ENCODE results near the gene SPATA13. TPM values are rescaled to one million over a fixed set of nuclear protein-coding genes. Genes with fewer than 3 reads are reported as not detected.
"Not testable (repeated sequence)": the region's sequence is repeated elsewhere in the genome, so short reads cannot be mapped to it uniquely, and the experiment has no call there.

Gene SPATA13
- total RNA-seq, 1 experiment from 2014 or later: 21.4 TPM

DNA sequence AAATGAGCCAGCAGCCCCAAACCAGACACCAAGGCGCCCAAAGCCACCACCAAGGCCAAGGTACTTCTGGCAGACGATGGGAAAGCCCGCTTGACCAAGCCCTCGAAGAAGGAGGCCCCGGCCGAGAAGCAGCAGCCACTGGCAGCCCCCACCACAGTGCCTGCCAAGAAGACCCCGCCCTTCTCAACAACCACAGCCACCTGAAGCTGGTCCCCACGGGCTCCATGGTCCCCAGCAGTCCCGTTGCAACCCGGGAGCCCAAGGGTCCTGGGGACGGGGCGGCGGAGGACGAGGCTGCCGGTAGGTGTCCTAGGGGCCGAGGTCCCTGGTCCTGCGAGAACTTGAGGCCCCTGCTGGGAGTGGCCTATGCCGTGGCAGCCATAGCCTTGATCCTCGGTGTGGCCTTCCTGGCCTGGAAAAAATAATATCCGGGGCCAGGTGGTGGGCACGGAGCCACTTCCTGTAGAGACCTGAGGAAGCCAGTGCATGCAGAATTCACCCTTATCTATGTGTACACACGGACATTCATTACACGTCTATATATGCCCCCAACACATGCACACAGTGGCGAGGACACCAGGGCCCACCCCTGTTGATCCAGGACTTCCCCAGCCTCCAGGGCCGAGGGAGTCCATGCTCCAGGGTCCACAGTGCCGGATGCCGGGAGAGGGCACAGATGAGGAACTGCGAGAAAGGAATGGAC, 162.7 kb downstream of the SPATA13 start:
- Histone ChIP-seq H3K4me1 (ENCODE audit: control insufficient read depth in 1 of 2, insufficient read depth in 2 of 2, low read length in 2 of 2) (no peaks in the 10 kb centered on the region), H3K4me2 (ENCODE audit: low read length) (no peak overlapping the region), H3K79me2 (ENCODE audit: insufficient read depth, low read length) (no peaks in the 10 kb centered on the region), H3K4me3 (replicated peaks in 1 of 2; ENCODE audit: low read depth in 1 of 2, low read length in 2 of 2) (no peak overlapping the region), H3K9me2 (ENCODE audit: insufficient read depth) (no peaks in the 10 kb centered on the region), H4K20me1 (ENCODE audit: insufficient read depth) (no peaks in the 10 kb centered on the region), H2AFZ (ENCODE audit: low read depth, low read length, poor library complexity, severe bottlenecking) (no peak overlapping the region), H3K9ac (ENCODE audit: low read length) (no peak overlapping the region), H3K36me3 (ENCODE audit: control insufficient read depth in 1 of 2, insufficient read depth in 2 of 2, low read length in 2 of 2) (no peaks in the 10 kb centered on the region), H3K9me3 (ENCODE audit: control insufficient read depth in 1 of 2, insufficient read depth in 1 of 2, low read depth in 1 of 2, low read length in 2 of 2) (no peaks in the 10 kb centered on the region), H3K27me3 (ENCODE audit: insufficient read depth, low read length) (no peaks in the 10 kb centered on the region), H3K27ac (ENCODE audit: low read depth, low read length) (no peak overlapping the region)
- POLR2A ChIA-PET: no interaction called here
- no peak for DNase-seq (ENCODE audit: low read depth, low spot score)
- RAD21 ChIA-PET (ENCODE audit: low non-redundant PET in 1 of 2, low total read pairs in 2 of 2, uncharacterized antibody in 2 of 2, unreplicated experiment in 2 of 2): no interaction called here
- no peak for ATAC-seq
- intact Hi-C loops (cut with micrococcal nuclease): loop anchor here (5.0 kb wide), 1 partner anchor 234 kb away; no protein-coding TSS in a partner anchor
- CTCF ChIA-PET: interaction anchor here (0.8 to 2.0 kb wide), 3 partner anchors 10 to 232 kb away, joined by 3 to 13 read pairs (median 3); no protein-coding TSS in a partner anchor
- no peak for TF ChIP-seq ELF1 (IDR thresholded peaks at IDR 0.05; ENCODE audit: borderline replicate concordance, low read depth)
- TF ChIP-seq, protein P1, sequence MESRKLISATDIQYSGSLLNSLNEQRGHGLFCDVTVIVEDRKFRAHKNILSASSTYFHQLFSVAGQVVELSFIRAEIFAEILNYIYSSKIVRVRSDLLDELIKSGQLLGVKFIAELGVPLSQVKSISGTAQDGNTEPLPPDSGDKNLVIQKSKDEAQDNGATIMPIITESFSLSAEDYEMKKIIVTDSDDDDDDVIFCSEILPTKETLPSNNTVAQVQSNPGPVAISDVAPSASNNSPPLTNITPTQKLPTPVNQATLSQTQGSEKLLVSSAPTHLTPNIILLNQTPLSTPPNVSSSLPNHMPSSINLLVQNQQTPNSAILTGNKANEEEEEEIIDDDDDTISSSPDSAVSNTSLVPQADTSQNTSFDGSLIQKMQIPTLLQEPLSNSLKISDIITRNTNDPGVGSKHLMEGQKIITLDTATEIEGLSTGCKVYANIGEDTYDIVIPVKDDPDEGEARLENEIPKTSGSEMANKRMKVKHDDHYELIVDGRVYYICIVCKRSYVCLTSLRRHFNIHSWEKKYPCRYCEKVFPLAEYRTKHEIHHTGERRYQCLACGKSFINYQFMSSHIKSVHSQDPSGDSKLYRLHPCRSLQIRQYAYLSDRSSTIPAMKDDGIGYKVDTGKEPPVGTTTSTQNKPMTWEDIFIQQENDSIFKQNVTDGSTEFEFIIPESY (IDR thresholded peaks at IDR 0.05; ENCODE audit: extremely low read depth, insufficient replicate concordance, low read length): no peak
- BruUV-seq (replicated peaks): no TSS peak

DNA sequence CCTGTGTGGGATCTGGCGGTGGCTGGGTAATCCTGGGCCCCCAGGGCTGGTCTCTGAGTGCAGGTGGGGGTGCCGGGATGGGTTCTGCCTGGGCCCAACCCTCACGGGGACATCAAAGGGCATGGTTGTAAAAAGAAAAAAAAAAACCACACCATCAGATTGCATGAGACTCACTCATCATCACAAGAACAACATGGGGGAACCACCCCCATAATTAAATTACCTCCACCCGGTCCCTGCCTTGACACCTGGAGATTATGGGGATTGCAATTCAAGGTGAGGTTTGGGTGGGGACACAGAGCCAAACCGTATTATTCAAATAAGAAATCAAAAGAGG, 163.2 kb downstream of the SPATA13 start:
- no peak for TF ChIP-seq POLR2A (IDR thresholded peaks at IDR 0.05; ENCODE audit: borderline replicate concordance, extremely low read depth, insufficient read depth, insufficient read length)
- TF ChIP-seq, protein P2, sequence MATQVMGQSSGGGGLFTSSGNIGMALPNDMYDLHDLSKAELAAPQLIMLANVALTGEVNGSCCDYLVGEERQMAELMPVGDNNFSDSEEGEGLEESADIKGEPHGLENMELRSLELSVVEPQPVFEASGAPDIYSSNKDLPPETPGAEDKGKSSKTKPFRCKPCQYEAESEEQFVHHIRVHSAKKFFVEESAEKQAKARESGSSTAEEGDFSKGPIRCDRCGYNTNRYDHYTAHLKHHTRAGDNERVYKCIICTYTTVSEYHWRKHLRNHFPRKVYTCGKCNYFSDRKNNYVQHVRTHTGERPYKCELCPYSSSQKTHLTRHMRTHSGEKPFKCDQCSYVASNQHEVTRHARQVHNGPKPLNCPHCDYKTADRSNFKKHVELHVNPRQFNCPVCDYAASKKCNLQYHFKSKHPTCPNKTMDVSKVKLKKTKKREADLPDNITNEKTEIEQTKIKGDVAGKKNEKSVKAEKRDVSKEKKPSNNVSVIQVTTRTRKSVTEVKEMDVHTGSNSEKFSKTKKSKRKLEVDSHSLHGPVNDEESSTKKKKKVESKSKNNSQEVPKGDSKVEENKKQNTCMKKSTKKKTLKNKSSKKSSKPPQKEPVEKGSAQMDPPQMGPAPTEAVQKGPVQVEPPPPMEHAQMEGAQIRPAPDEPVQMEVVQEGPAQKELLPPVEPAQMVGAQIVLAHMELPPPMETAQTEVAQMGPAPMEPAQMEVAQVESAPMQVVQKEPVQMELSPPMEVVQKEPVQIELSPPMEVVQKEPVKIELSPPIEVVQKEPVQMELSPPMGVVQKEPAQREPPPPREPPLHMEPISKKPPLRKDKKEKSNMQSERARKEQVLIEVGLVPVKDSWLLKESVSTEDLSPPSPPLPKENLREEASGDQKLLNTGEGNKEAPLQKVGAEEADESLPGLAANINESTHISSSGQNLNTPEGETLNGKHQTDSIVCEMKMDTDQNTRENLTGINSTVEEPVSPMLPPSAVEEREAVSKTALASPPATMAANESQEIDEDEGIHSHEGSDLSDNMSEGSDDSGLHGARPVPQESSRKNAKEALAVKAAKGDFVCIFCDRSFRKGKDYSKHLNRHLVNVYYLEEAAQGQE (IDR thresholded peaks at IDR 0.05; ENCODE audit: low read depth): no peak
- no peak for TF ChIP-seq RAD21 (IDR thresholded peaks at IDR 0.05; ENCODE audit: low read depth)
- TF ChIP-seq, protein P3, sequence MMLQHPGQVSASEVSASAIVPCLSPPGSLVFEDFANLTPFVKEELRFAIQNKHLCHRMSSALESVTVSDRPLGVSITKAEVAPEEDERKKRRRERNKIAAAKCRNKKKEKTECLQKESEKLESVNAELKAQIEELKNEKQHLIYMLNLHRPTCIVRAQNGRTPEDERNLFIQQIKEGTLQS (IDR thresholded peaks at IDR 0.05): no peak
- TF ChIP-seq ELF1 (IDR thresholded peaks at IDR 0.05; ENCODE audit: borderline replicate concordance, low read depth): no peak
- H3K4me1 ChIP-seq (ENCODE audit: control insufficient read depth in 1 of 2, insufficient read depth in 2 of 2, low read length in 2 of 2): no peaks in the 10 kb centered on the region
- ATAC-seq (no peak), DNase-seq (ENCODE audit: low read depth, low spot score) (no peak)
- no peaks in the 10 kb centered on the region for H3K36me3 ChIP-seq (ENCODE audit: control insufficient read depth in 1 of 2, insufficient read depth in 2 of 2, low read length in 2 of 2)
- H3K9me2 ChIP-seq (ENCODE audit: insufficient read depth): no peaks in the 10 kb centered on the region
- intact Hi-C loops (cut with micrococcal nuclease): loop anchor here (5.0 kb wide), 1 partner anchor 234 kb away; no protein-coding TSS in a partner anchor
- BruUV-seq (replicated peaks): no TSS peak
- H3K9ac ChIP-seq (ENCODE audit: low read length): no peak overlapping the region
- RAD21 ChIA-PET (ENCODE audit: low non-redundant PET in 1 of 2, low total read pairs in 2 of 2, uncharacterized antibody in 2 of 2, unreplicated experiment in 2 of 2): no interaction called here
- H3K4me3 ChIP-seq (replicated peaks in 1 of 2; ENCODE audit: low read depth in 1 of 2, low read length in 2 of 2): no peak overlapping the region
- H4K20me1 ChIP-seq (ENCODE audit: insufficient read depth): no peaks in the 10 kb centered on the region
- no peak overlapping the region for H2AFZ ChIP-seq (ENCODE audit: low read depth, low read length, poor library complexity, severe bottlenecking)
- POLR2A ChIA-PET: no interaction called here
- CTCF ChIA-PET: interaction anchor here (2.0 kb wide), 1 partner anchor 232 kb away, joined by 13 read pairs; no protein-coding TSS in a partner anchor
- H3K27me3 ChIP-seq (ENCODE audit: insufficient read depth, low read length): no peaks in the 10 kb centered on the region
- no peaks in the 10 kb centered on the region for H3K79me2 ChIP-seq (ENCODE audit: insufficient read depth, low read length)
- H3K4me2 ChIP-seq (ENCODE audit: low read length): no peak overlapping the region
- no peaks in the 10 kb centered on the region for H3K9me3 ChIP-seq (ENCODE audit: control insufficient read depth in 1 of 2, insufficient read depth in 1 of 2, low read depth in 1 of 2, low read length in 2 of 2)
- no peak overlapping the region for H3K27ac ChIP-seq (ENCODE audit: low read depth, low read length)

DNA sequence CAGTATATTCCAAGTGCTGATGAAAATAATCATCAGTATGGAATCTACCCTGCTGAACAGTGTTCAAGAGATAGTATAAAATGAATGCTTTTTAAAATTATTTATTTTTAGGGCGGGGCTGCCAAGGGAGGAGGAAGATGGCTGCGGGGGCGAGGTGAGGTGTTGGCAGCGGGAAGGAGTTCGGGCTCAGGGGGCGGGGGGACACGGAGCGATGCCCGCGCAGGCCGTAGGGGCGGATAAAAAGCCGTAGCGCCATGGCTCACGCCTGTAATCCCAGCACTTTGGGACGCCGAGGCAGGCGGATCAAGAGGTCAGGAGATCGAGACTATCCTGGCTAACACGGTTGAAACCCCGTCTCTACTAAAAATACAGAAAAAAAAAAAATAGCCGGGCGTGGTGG, 167.1 kb downstream of the SPATA13 start:
- CTCF ChIA-PET; ATAC-seq; H3K9me3 ChIP-seq (ENCODE audit: control insufficient read depth in 1 of 2, insufficient read depth in 1 of 2, low read depth in 1 of 2, low read length in 2 of 2); H4K20me1 ChIP-seq (ENCODE audit: insufficient read depth); BruUV-seq (replicated peaks); DNase-seq (ENCODE audit: low read depth, low spot score); H3K9me2 ChIP-seq (ENCODE audit: insufficient read depth); H3K79me2 ChIP-seq (ENCODE audit: insufficient read depth, low read length); H3K36me3 ChIP-seq (ENCODE audit: control insufficient read depth in 1 of 2, insufficient read depth in 2 of 2, low read length in 2 of 2); H3K27me3 ChIP-seq (ENCODE audit: insufficient read depth, low read length); H3K4me2 ChIP-seq (ENCODE audit: low read length); POLR2A ChIA-PET; H2AFZ ChIP-seq (ENCODE audit: low read depth, low read length, poor library complexity, severe bottlenecking); H3K9ac ChIP-seq (ENCODE audit: low read length); H3K4me1 ChIP-seq (ENCODE audit: control insufficient read depth in 1 of 2, insufficient read depth in 2 of 2, low read length in 2 of 2); H3K27ac ChIP-seq (ENCODE audit: low read depth, low read length); H3K4me3 ChIP-seq (replicated peaks in 1 of 2; ENCODE audit: low read depth in 1 of 2, low read length in 2 of 2); RAD21 ChIA-PET (ENCODE audit: low non-redundant PET in 1 of 2, low total read pairs in 2 of 2, uncharacterized antibody in 2 of 2, unreplicated experiment in 2 of 2): not testable (repeated sequence)
- intact Hi-C loops (cut with micrococcal nuclease): loop anchor here (2.0 kb wide), 1 partner anchor 217 kb away; no protein-coding TSS in a partner anchor

Data from HCT116 (cell line).